Measurements from ENCODE around the gene C1QL1.

The C1QL1 gene

GRCh38 chr17:44941712-44942331 lies 26.3 kb downstream of the C1QL1 start:
- Histone ChIP-seq H3K4me1 (ENCODE audit: insufficient read depth, low read length) (peaks cover 62% of the 10 kb centered on the region), H3K9ac (ENCODE audit: low read depth, low read length) (peak overlapping the region; percentile 15; the same call in 1 of the 2 replicates), H3K9me3 (ENCODE audit: insufficient read depth, low read length, severe bottlenecking) (no peaks in the 10 kb centered on the region), H3K36me3 (ENCODE audit: insufficient read depth, low read length) (peaks cover 87% of the 10 kb centered on the region), H3K4me2 (ENCODE audit: insufficient read depth, low read length) (peak overlapping the region; percentile 51), H3K27me3 (ENCODE audit: insufficient read depth, low read length, poor library complexity) (no peaks in the 10 kb centered on the region), H2AFZ (ENCODE audit: low read depth, low read length) (no peak overlapping the region), H3K4me3 (ENCODE audit: low read depth in 1 of 2, low read length in 2 of 2) (peak overlapping the region in 1 of 2 experiments; percentile 31; a peak in 1 of 4 replicates), H3K79me2 (ENCODE audit: insufficient read depth, low read length) (peaks cover 100% of the 10 kb centered on the region), H3K27ac (ENCODE audit: low read length) (peak overlapping the region; percentile 39), H4K20me1 (ENCODE audit: insufficient read depth, low read length) (peaks cover 48% of the 10 kb centered on the region)
- DNase-seq: no peak
- TF ChIP-seq CTCF (IDR thresholded peaks at IDR 0.05; ENCODE audit: borderline replicate concordance, extremely low read depth, low read length, poor library complexity, severe bottlenecking) (no peak), EZH2 (IDR thresholded peaks at IDR 0.05; ENCODE audit: borderline replicate concordance, low read depth, low read length, severe bottlenecking) (no peak)
- ATAC-seq (ENCODE audit: insufficient read depth, low read depth): peak; percentile 69

- no peak for ATAC-seq (ENCODE audit: insufficient read depth, low read depth)
- Histone ChIP-seq H3K9ac (ENCODE audit: low read depth, low read length) (no peak overlapping the region), H3K36me3 (ENCODE audit: insufficient read depth, low read length) (peaks cover 87% of the 10 kb centered on the region), H3K4me1 (ENCODE audit: insufficient read depth, low read length) (peaks cover 53% of the 10 kb centered on the region), H3K4me2 (ENCODE audit: insufficient read depth, low read length) (peak overlapping the region; percentile 51), H3K9me3 (ENCODE audit: insufficient read depth, low read length, severe bottlenecking) (no peaks in the 10 kb centered on the region), H2AFZ (ENCODE audit: low read depth, low read length) (no peak overlapping the region), H4K20me1 (ENCODE audit: insufficient read depth, low read length) (peaks cover 49% of the 10 kb centered on the region), H3K4me3 (ENCODE audit: low read depth in 1 of 2, low read length in 2 of 2) (no peak overlapping the region), H3K79me2 (ENCODE audit: insufficient read depth, low read length) (peaks cover 96% of the 10 kb centered on the region), H3K27ac (ENCODE audit: low read length) (no peak overlapping the region), H3K27me3 (ENCODE audit: insufficient read depth, low read length, poor library complexity) (no peaks in the 10 kb centered on the region)
- DNase-seq: no peak
- TF ChIP-seq EZH2 (IDR thresholded peaks at IDR 0.05; ENCODE audit: borderline replicate concordance, low read depth, low read length, severe bottlenecking): no peak
- TF ChIP-seq CTCF (IDR thresholded peaks at IDR 0.05; ENCODE audit: borderline replicate concordance, extremely low read depth, low read length, poor library complexity, severe bottlenecking): no peak
Observed at GRCh38 chr17:44940768-44941167, 27.3 kb downstream of the C1QL1 start.

- Histone ChIP-seq H3K27ac (ENCODE audit: low read length) (no peak overlapping the region), H3K36me3 (ENCODE audit: insufficient read depth, low read length) (peaks cover 87% of the 10 kb centered on the region)
- DNase-seq: no peak
Observed at GRCh38 chr17:44940317-44940716, 27.8 kb downstream of the C1QL1 start.

More at GRCh38 chr17:44940317-44940716, 27.8 kb downstream of the C1QL1 start:
- Histone ChIP-seq H3K4me3 (ENCODE audit: low read depth in 1 of 2, low read length in 2 of 2) (no peak overlapping the region), H3K4me2 (ENCODE audit: insufficient read depth, low read length) (peak overlapping the region; percentile 51; the same call in 1 of the 2 replicates), H3K27me3 (ENCODE audit: insufficient read depth, low read length, poor library complexity) (no peaks in the 10 kb centered on the region), H2AFZ (ENCODE audit: low read depth, low read length) (no peak overlapping the region), H3K79me2 (ENCODE audit: insufficient read depth, low read length) (peaks cover 96% of the 10 kb centered on the region), H4K20me1 (ENCODE audit: insufficient read depth, low read length) (peaks cover 53% of the 10 kb centered on the region), H3K4me1 (ENCODE audit: insufficient read depth, low read length) (peaks cover 49% of the 10 kb centered on the region), H3K9me3 (ENCODE audit: insufficient read depth, low read length, severe bottlenecking) (no peaks in the 10 kb centered on the region), H3K9ac (ENCODE audit: low read depth, low read length) (no peak overlapping the region)
- TF ChIP-seq CTCF (IDR thresholded peaks at IDR 0.05; ENCODE audit: borderline replicate concordance, extremely low read depth, low read length, poor library complexity, severe bottlenecking): no peak
- no peak for TF ChIP-seq EZH2 (IDR thresholded peaks at IDR 0.05; ENCODE audit: borderline replicate concordance, low read depth, low read length, severe bottlenecking)
- ATAC-seq (ENCODE audit: insufficient read depth, low read depth): no peak
